ENCODE measurements around the gene CEACAM6. TPM values are rescaled to one million over a fixed set of nuclear protein-coding genes. Genes with fewer than 3 reads are reported as not detected.
A peak's percentile ranks its signal among the peaks of the same experiment; 100 is the strongest.
"Not testable (repeated sequence)": the region's sequence is repeated elsewhere in the genome, so short reads cannot be mapped to it uniquely, and the experiment has no call there.

The CEACAM6 gene
- not detected in 2 replicates for total RNA-seq (ENCODE audit: low replicate concordance)

- DNase-seq (ENCODE audit: low read depth), result no peak
- TF ChIP-seq CTCF (IDR thresholded peaks at IDR 0.05; ENCODE audit: insufficient read depth, low read length), result no peak
- H3K4me3 ChIP-seq (ENCODE audit: low read depth, low read length), result no peak within 1 kb of the TSS
These were observed at the start of gene CEACAM6 for GRCh38 chr19:41755328-41755913. TSS of gene CEACAM6 (plus strand) at chr19:41755530. CDS start at chr19:41755639, 109 bp downstream.

GRCh38 chr19:41706741-41707501 is 48.4 kb upstream of the CEACAM6 start:
- no peak overlapping the region for H3K4me3 ChIP-seq (ENCODE audit: low read depth, low read length)
- peak; percentile 35 for TF ChIP-seq CTCF (IDR thresholded peaks at IDR 0.05; ENCODE audit: insufficient read depth, low read length)
- no peak for DNase-seq (ENCODE audit: low read depth)

- no peak for DNase-seq (ENCODE audit: low read depth)
- no peak for TF ChIP-seq CTCF (IDR thresholded peaks at IDR 0.05; ENCODE audit: insufficient read depth, low read length)
- no peak overlapping the region for H3K4me3 ChIP-seq (ENCODE audit: low read depth, low read length)
These were observed 47.9 kb upstream of the CEACAM6 start for GRCh38 chr19:41707502-41707812.

- H3K4me3 ChIP-seq (ENCODE audit: low read depth, low read length), result no peak overlapping the region
- DNase-seq (ENCODE audit: low read depth), result no peak
- no peak for TF ChIP-seq CTCF (IDR thresholded peaks at IDR 0.05; ENCODE audit: insufficient read depth, low read length)
These were observed 47.4 kb upstream of the CEACAM6 start for GRCh38 chr19:41707871-41708371.

- H3K4me3 ChIP-seq (ENCODE audit: low read depth, low read length), result no peak within 1 kb of the TSS
- no peak for DNase-seq (ENCODE audit: low read depth)
- TF ChIP-seq CTCF (IDR thresholded peaks at IDR 0.05; ENCODE audit: insufficient read depth, low read length), result no peak
These were observed 46.8 kb upstream of the CEACAM6 start, which contains the start of gene CEACAM5 for GRCh38 chr19:41708481-41708880. TSS of gene CEACAM5 (plus strand) at chr19:41708626. CDS start at chr19:41708732, 106 bp downstream.

GRCh38 chr19:41709516-41709915 is 45.8 kb upstream of the CEACAM6 start:
- not testable (repeated sequence) for DNase-seq (ENCODE audit: low read depth); H3K4me3 ChIP-seq (ENCODE audit: low read depth, low read length)

- DNase-seq (ENCODE audit: low read depth), result no peak
- no peak for TF ChIP-seq CTCF (IDR thresholded peaks at IDR 0.05; ENCODE audit: insufficient read depth, low read length)
- no peak overlapping the region for H3K4me3 ChIP-seq (ENCODE audit: low read depth, low read length)
These were observed 45.2 kb upstream of the CEACAM6 start for GRCh38 chr19:41709951-41710645.
